Measurements from ENCODE around the gene TCF23. TPM values are rescaled to one million over a fixed set of nuclear protein-coding genes. Genes with fewer than 3 reads are reported as not detected.

TCF23 gene
- total and polyA plus RNA-seq, 2 of the 4 experiments (the other 2 are of a cell fraction) = not detected

DNA sequence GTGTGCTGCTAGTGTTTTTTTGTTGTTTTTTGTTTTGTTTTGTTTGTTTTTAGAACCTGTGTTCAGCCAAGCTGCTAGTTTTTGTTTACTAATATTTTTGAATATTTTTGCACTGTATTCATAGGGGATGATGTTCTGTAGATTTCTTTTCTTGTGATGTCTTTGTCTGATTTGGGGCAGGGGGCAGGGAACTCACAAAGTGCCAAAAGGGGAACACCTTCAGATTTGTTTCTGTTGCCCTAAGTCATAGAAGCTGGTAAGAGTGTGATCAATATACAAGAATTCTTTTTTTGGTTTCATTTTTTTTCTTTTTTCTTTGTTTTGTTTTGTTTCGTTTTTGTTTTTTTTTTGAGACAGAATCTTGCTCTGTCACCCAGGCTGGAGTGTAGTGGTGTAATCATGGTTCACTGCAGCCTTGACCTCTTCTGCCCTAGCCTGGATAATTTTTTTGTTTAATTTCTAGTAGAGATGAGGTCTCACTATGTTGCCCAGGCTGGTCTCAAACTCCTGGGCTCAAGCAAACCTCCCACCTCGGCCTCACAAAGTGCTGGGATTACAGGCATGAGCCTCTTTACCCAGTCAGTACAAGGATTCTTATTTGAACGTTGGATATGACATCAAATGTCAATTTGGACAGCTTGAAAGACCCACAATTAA, 30.7 kb downstream of the TCF23 start:
- H3K4me1 ChIP-seq (ENCODE audit: control insufficient read depth, insufficient read depth, low read length) = peaks cover 9% of the 10 kb centered on the region
- H3K56ac ChIP-seq (ENCODE audit: extremely low read depth, insufficient read depth, low read length) = no peak overlapping the region
- H3K9me1 ChIP-seq (ENCODE audit: insufficient read depth, low read length) = peaks cover 7% of the 10 kb centered on the region; the same call in 1 of the 2 replicates
- H2BK120ac ChIP-seq (ENCODE audit: low read depth, low read length) = no peak overlapping the region; the same call in none of the 2 replicates
- 0 out of 4 replicates have a peak overlapping the region, but pooled peaks of 1 of the 2 experiments have one; percentile 14 for H4K8ac ChIP-seq (ENCODE audit: low read depth in 2 of 2, low read length in 2 of 2)
- H2BK5ac ChIP-seq (ENCODE audit: low read depth, low read length, poor library complexity, severe bottlenecking) = no peak overlapping the region
- H3K18ac ChIP-seq (ENCODE audit: low read depth, low read length) = no peak overlapping the region; the same call in 1 of the 2 replicates
- ATAC-seq (ENCODE audit: low read depth) (no peak), DNase-seq (no peak)
- no peaks in the 10 kb centered on the region for H3K36me3 ChIP-seq (ENCODE audit: control insufficient read depth, insufficient read depth, low read length)
- no peak overlapping the region for H3K9ac ChIP-seq (ENCODE audit: low read depth, low read length)
- CTCF ChIA-PET = interaction anchor here (1.0 to 1.1 kb wide), 2 partner anchors 10 to 128 kb away, joined by 3 read pairs; partner anchors contain the start of gene AGBL5
- TF ChIP-seq, protein P1, sequence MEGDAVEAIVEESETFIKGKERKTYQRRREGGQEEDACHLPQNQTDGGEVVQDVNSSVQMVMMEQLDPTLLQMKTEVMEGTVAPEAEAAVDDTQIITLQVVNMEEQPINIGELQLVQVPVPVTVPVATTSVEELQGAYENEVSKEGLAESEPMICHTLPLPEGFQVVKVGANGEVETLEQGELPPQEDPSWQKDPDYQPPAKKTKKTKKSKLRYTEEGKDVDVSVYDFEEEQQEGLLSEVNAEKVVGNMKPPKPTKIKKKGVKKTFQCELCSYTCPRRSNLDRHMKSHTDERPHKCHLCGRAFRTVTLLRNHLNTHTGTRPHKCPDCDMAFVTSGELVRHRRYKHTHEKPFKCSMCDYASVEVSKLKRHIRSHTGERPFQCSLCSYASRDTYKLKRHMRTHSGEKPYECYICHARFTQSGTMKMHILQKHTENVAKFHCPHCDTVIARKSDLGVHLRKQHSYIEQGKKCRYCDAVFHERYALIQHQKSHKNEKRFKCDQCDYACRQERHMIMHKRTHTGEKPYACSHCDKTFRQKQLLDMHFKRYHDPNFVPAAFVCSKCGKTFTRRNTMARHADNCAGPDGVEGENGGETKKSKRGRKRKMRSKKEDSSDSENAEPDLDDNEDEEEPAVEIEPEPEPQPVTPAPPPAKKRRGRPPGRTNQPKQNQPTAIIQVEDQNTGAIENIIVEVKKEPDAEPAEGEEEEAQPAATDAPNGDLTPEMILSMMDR (conservative IDR thresholded peaks at IDR 0.05; ENCODE audit: low read depth, low read length) = no peak
- no peak for TF ChIP-seq ELK1 (IDR thresholded peaks at IDR 0.05; ENCODE audit: borderline replicate concordance, low read depth, low read length)
- no peak for TF ChIP-seq RFX5 (IDR thresholded peaks at IDR 0.05; ENCODE audit: low read depth, low read length)
- TF ChIP-seq BHLHE40 (IDR thresholded peaks at IDR 0.05; ENCODE audit: low read depth, low read length) = no peak
- TF ChIP-seq CEBPB (IDR thresholded peaks at IDR 0.05; ENCODE audit: low read depth, low read length) = no peak
- no peak for TF ChIP-seq MAZ (IDR thresholded peaks at IDR 0.05; ENCODE audit: borderline replicate concordance, low read depth, low read length)
- intact Hi-C loops (cut with micrococcal nuclease) = no loop called here
- H3K4ac ChIP-seq (ENCODE audit: low read depth, low read length) = 0 out of 2 replicates have a peak overlapping the region, but pooled peaks have one; percentile 30
- no peaks in the 10 kb centered on the region for H3K79me1 ChIP-seq (ENCODE audit: low read depth in 1 of 2, low read length in 2 of 2)
- H4K5ac ChIP-seq (ENCODE audit: low read depth, low read length) = no peak overlapping the region
- H2BK20ac ChIP-seq (ENCODE audit: low read depth, low read length) = peak overlapping the region; percentile 59; the same call in 1 of the 2 replicates
- H2AFZ ChIP-seq (replicated peaks; ENCODE audit: low read length, poor library complexity) = no peak overlapping the region
- no peak overlapping the region for H2AK9ac ChIP-seq (replicated peaks; ENCODE audit: low read depth, low read length, poor library complexity)
- no peak overlapping the region for H3K23ac ChIP-seq (ENCODE audit: low read depth, low read length)
- H2AK5ac ChIP-seq (ENCODE audit: low read depth, low read length) = no peak overlapping the region
- H3K14ac ChIP-seq (replicated peaks; ENCODE audit: low read depth, low read length) = no peak overlapping the region
- H4K91ac ChIP-seq (ENCODE audit: insufficient read depth, low read depth, low read length) = no peak overlapping the region
- no peak overlapping the region for H3K4me2 ChIP-seq (ENCODE audit: low read depth, low read length)
- peaks cover 21% of the 10 kb centered on the region for H3K27me3 ChIP-seq (ENCODE audit: control insufficient read depth, insufficient read depth, low read length)
- POLR2A ChIA-PET (ENCODE audit: unreplicated experiment) = no interaction called here
- in situ Hi-C loops (cut with MboI; ENCODE audit: low sequenced_read_pairs) = no loop called here
- H3K9me3 ChIP-seq (ENCODE audit: control insufficient read depth, insufficient read depth, low read length) = peaks cover 2% of the 10 kb centered on the region; the same call in 1 of the 2 replicates
- no peak overlapping the region for H3K27ac ChIP-seq (ENCODE audit: insufficient read depth, low read length)
- no peaks in the 10 kb centered on the region for H4K20me1 ChIP-seq (ENCODE audit: insufficient read depth, low read length)
- dilution Hi-C loops (cut with HindIII; ENCODE audit: low sequenced_read_pairs, unreplicated experiment) = no loop called here
- no TSS peak for BruUV-seq (replicated peaks)
- H3K4me3 ChIP-seq (ENCODE audit: insufficient read depth, low read depth, low read length) = no peak overlapping the region
- H2BK15ac ChIP-seq (ENCODE audit: low read depth, low read length) = no peak overlapping the region; the same call in 2 of the 3 replicates
- WGBS, 2 experiments (ENCODE audit: extremely low coverage in 2 of 2, insufficient read length in 1 of 2) = no CpG with 5 or more reads among the region's 3 CpGs
